Measurements from ENCODE around the gene ANP32E.

ANP32E gene

GRCh38 chr1:150256554-150257341 is 20.8 kb upstream of the ANP32E start:
- no peaks in the 10 kb centered on the region for H4K20me1 ChIP-seq (ENCODE audit: low read depth, low read length)
- no peaks in the 10 kb centered on the region for H3K9me3 ChIP-seq (ENCODE audit: insufficient read depth, low read length)
- no peak overlapping the region for H3K9ac ChIP-seq (ENCODE audit: low read length)
- H3K27ac ChIP-seq (ENCODE audit: low read depth, low read length), result no peak overlapping the region
- H3K4me3 ChIP-seq (ENCODE audit: insufficient read depth, low read length, poor library complexity, severe bottlenecking), result no peak overlapping the region
- H3K27me3 ChIP-seq (ENCODE audit: low read length), result no peaks in the 10 kb centered on the region
- no peak overlapping the region for H2AFZ ChIP-seq (ENCODE audit: low read depth, low read length, severe bottlenecking)
- no peak for TF ChIP-seq CTCF (IDR thresholded peaks at IDR 0.05; ENCODE audit: insufficient read depth, low read length, poor library complexity, severe bottlenecking)
- no peaks in the 10 kb centered on the region for H3F3A ChIP-seq (ENCODE audit: insufficient read depth)
- no peaks in the 10 kb centered on the region for H3K36me3 ChIP-seq (ENCODE audit: low read length)
- no peaks in the 10 kb centered on the region for H3K79me2 ChIP-seq (ENCODE audit: insufficient read depth, low read length)
- no peaks in the 10 kb centered on the region for H3K9me2 ChIP-seq (replicated peaks; ENCODE audit: insufficient read depth, low read length)
- no peak overlapping the region for H3K4me2 ChIP-seq (ENCODE audit: low read depth, low read length, poor library complexity, severe bottlenecking)

GRCh38 chr1:150256198-150256553 is 20.3 kb upstream of the ANP32E start:
- Histone ChIP-seq H3K79me2 (ENCODE audit: insufficient read depth, low read length) (no peaks in the 10 kb centered on the region), H3K27ac (ENCODE audit: low read depth, low read length) (no peak overlapping the region), H3K36me3 (ENCODE audit: low read length) (no peaks in the 10 kb centered on the region), H3K9ac (ENCODE audit: low read length) (no peak overlapping the region), H3F3A (ENCODE audit: insufficient read depth) (no peaks in the 10 kb centered on the region), H4K20me1 (ENCODE audit: low read depth, low read length) (no peaks in the 10 kb centered on the region), H3K4me3 (ENCODE audit: insufficient read depth, low read length, poor library complexity, severe bottlenecking) (no peak overlapping the region), H3K9me2 (replicated peaks; ENCODE audit: insufficient read depth, low read length) (no peaks in the 10 kb centered on the region), H3K27me3 (ENCODE audit: low read length) (no peaks in the 10 kb centered on the region), H3K4me2 (ENCODE audit: low read depth, low read length, poor library complexity, severe bottlenecking) (peak overlapping the region; percentile 50), H2AFZ (ENCODE audit: low read depth, low read length, severe bottlenecking) (no peak overlapping the region), H3K9me3 (ENCODE audit: insufficient read depth, low read length) (no peaks in the 10 kb centered on the region)
- no peak for TF ChIP-seq EZH2phosphoT487 (conservative IDR thresholded peaks at IDR 0.05; ENCODE audit: low read length)
- TF ChIP-seq CTCF (IDR thresholded peaks at IDR 0.05; ENCODE audit: insufficient read depth, low read length, poor library complexity, severe bottlenecking), result no peak

- H3K9ac ChIP-seq (ENCODE audit: low read length), result no peak overlapping the region
- TF ChIP-seq CTCF (IDR thresholded peaks at IDR 0.05; ENCODE audit: insufficient read depth, low read length, poor library complexity, severe bottlenecking) (no peak), EZH2phosphoT487 (conservative IDR thresholded peaks at IDR 0.05; ENCODE audit: low read length) (no peak)
These were observed 14.0 kb upstream of the ANP32E start for GRCh38 chr1:150249936-150250335.

More at GRCh38 chr1:150249936-150250335, 14.0 kb upstream of the ANP32E start:
- Histone ChIP-seq H3K27me3 (ENCODE audit: low read length) (no peaks in the 10 kb centered on the region), H3K9me3 (ENCODE audit: insufficient read depth, low read length) (no peaks in the 10 kb centered on the region), H3K27ac (ENCODE audit: low read depth, low read length) (no peak overlapping the region), H4K20me1 (ENCODE audit: low read depth, low read length) (no peaks in the 10 kb centered on the region), H3K9me2 (replicated peaks; ENCODE audit: insufficient read depth, low read length) (no peaks in the 10 kb centered on the region), H3K4me3 (ENCODE audit: insufficient read depth, low read length, poor library complexity, severe bottlenecking) (no peak overlapping the region), H3F3A (ENCODE audit: insufficient read depth) (no peaks in the 10 kb centered on the region), H3K79me2 (ENCODE audit: insufficient read depth, low read length) (no peaks in the 10 kb centered on the region), H3K36me3 (ENCODE audit: low read length) (no peaks in the 10 kb centered on the region), H3K4me2 (ENCODE audit: low read depth, low read length, poor library complexity, severe bottlenecking) (no peak overlapping the region), H2AFZ (ENCODE audit: low read depth, low read length, severe bottlenecking) (no peak overlapping the region)
